GM21526 (cell line): ENCODE measurements around the gene PCDH9.

Source experiments
- ATAC-seq: cut with Tn5 transposase; IDR thresholded peaks from one replicate; pipeline ENCODE4 v1.9.1; 2021; ENCODE audit warnings: moderate library complexity; ENCODE audit not compliant: unreplicated experiment, low FRiP score

Gene PCDH9

GRCh38 chr13:66559093-66559492 lies 671.0 kb downstream of the PCDH9 start:
- ATAC-seq = no peak

- ATAC-seq = no peak
Measured at GRCh38 chr13:66558506-66558905, 671.6 kb downstream of the PCDH9 start.

GRCh38 chr13:66557357-66557756 lies 672.8 kb downstream of the PCDH9 start:
- ATAC-seq = no peak

- ATAC-seq = no peak
Measured at GRCh38 chr13:66556306-66556705, 673.8 kb downstream of the PCDH9 start.

GRCh38 chr13:66553391-66553790 lies 676.7 kb downstream of the PCDH9 start:
- no peak for ATAC-seq

- no peak for ATAC-seq
Measured at GRCh38 chr13:66551128-66551527, 679.0 kb downstream of the PCDH9 start.

GRCh38 chr13:66547685-66548084 lies 682.5 kb downstream of the PCDH9 start:
- no peak for ATAC-seq

GRCh38 chr13:66546534-66547379 lies 683.4 kb downstream of the PCDH9 start:
- ATAC-seq = no peak

- no peak for ATAC-seq
Measured at GRCh38 chr13:66543780-66544179, 686.4 kb downstream of the PCDH9 start.

- no peak for ATAC-seq
Measured at GRCh38 chr13:66537417-66537816, 692.7 kb downstream of the PCDH9 start.

- no peak for ATAC-seq
Measured at GRCh38 chr13:66536746-66537145, 693.4 kb downstream of the PCDH9 start.

- ATAC-seq = no peak
Measured at GRCh38 chr13:66534561-66534960, 695.6 kb downstream of the PCDH9 start.

GRCh38 chr13:66532845-66533244 lies 697.3 kb downstream of the PCDH9 start:
- no peak for ATAC-seq

- no peak for ATAC-seq
Measured at GRCh38 chr13:66532146-66532545, 698.0 kb downstream of the PCDH9 start.

GRCh38 chr13:66530686-66531085 lies 699.5 kb downstream of the PCDH9 start:
- ATAC-seq = no peak

GRCh38 chr13:66530158-66530557 lies 700.0 kb downstream of the PCDH9 start:
- ATAC-seq = no peak

- ATAC-seq = no peak
Measured at GRCh38 chr13:66528944-66529576, 701.1 kb downstream of the PCDH9 start.

- no peak for ATAC-seq
Measured at GRCh38 chr13:66528180-66528579, 702.0 kb downstream of the PCDH9 start.

GRCh38 chr13:66520511-66521355 lies 709.4 kb downstream of the PCDH9 start:
- ATAC-seq = no peak

GRCh38 chr13:66519259-66519658 lies 710.9 kb downstream of the PCDH9 start:
- ATAC-seq = no peak

- ATAC-seq = no peak
Measured at GRCh38 chr13:66518068-66518467, 712.1 kb downstream of the PCDH9 start.
